DND-41 (cell line): ENCODE measurements around the gene EFR3B.

ENCODE experiments used
- ATAC-seq: fragments of 200-7000 bp; cut with Tn5 transposase; 3 replicates; pipeline ENCODE4 v1.9.1; 2021; ENCODE audit warnings: low read depth; ENCODE audit not compliant: insufficient read depth
- DNase-seq: peaks from one replicate; pipeline ENCODE4 v3.0.0-alpha.2; 2020
- H2AFZ ChIP-seq: 2 replicates; pipeline ENCODE4 v1.6.0; 2012; ENCODE audit warnings: low read depth, low read length
- H3K27ac ChIP-seq: 2 replicates; pipeline ENCODE4 v1.5.1; 2012; ENCODE audit warnings: low read length, inconsistent platforms
- H3K27me3 ChIP-seq: fragments of 200-600 bp; sonication (generic); 2 replicates; pipeline ENCODE4 v1.6.0; 2012; ENCODE audit warnings: low read length, mild to moderate bottlenecking, inconsistent platforms; ENCODE audit not compliant: insufficient read depth, poor library complexity
- H3K36me3 ChIP-seq: 2 replicates; pipeline ENCODE4 v1.5.1; 2012; ENCODE audit warnings: low read length, inconsistent platforms; ENCODE audit not compliant: insufficient read depth
- H3K4me1 ChIP-seq: 2 replicates; pipeline ENCODE4 v1.5.1; 2012; ENCODE audit warnings: mild to moderate bottlenecking, low read length; ENCODE audit not compliant: insufficient read depth
- H3K4me2 ChIP-seq: 2 replicates; pipeline ENCODE4 v1.6.0; 2012; ENCODE audit warnings: mild to moderate bottlenecking, moderate library complexity, low read length, inconsistent platforms; ENCODE audit not compliant: insufficient read depth
- H3K4me3 ChIP-seq, 2 experiments: fragments of 200-600 bp in 1 of 2; shearing (Covaris generic) in 1 of 2; 2 replicates each; pipeline ENCODE4 v1.5.1; 2012 to 2016; ENCODE audit warnings: inconsistent platforms in 2 of 2, low read length in 2 of 2, mild to moderate bottlenecking in 2 of 2, low read depth in 1 of 2, moderate library complexity in 1 of 2
- H3K79me2 ChIP-seq: 2 replicates; pipeline ENCODE4 v1.6.0; 2012; ENCODE audit warnings: low read length, inconsistent platforms; ENCODE audit not compliant: insufficient read depth
- H3K9ac ChIP-seq: 2 replicates; pipeline ENCODE4 v1.6.0; 2012; ENCODE audit warnings: low read depth, mild to moderate bottlenecking, inconsistent platforms, low read length, moderate library complexity
- H3K9me3 ChIP-seq: 2 replicates; pipeline ENCODE4 v1.5.1; 2012; ENCODE audit warnings: low read length, moderate library complexity, mild to moderate bottlenecking, inconsistent platforms; ENCODE audit not compliant: insufficient read depth, severe bottlenecking
- H4K20me1 ChIP-seq: 2 replicates; pipeline ENCODE4 v1.6.0; 2012; ENCODE audit warnings: low read length; ENCODE audit not compliant: insufficient read depth
- EZH2 ChIP-seq: IDR thresholded peaks from 3 replicates; pipeline ENCODE4 v1.6.1; 2012; ENCODE audit warnings: borderline replicate concordance, low read depth, mild to moderate bottlenecking, moderate library complexity, low read length, inconsistent platforms; ENCODE audit not compliant: severe bottlenecking
- TF ChIP-seq, protein P1 (sequence below): IDR thresholded peaks from 2 replicates; pipeline ENCODE4 v1.5.1; 2012; ENCODE audit warnings: borderline replicate concordance, low read length, moderate library complexity, mild to moderate bottlenecking; ENCODE audit not compliant: poor library complexity, severe bottlenecking; ENCODE audit errors: extremely low read depth

EFR3B gene

DNA sequence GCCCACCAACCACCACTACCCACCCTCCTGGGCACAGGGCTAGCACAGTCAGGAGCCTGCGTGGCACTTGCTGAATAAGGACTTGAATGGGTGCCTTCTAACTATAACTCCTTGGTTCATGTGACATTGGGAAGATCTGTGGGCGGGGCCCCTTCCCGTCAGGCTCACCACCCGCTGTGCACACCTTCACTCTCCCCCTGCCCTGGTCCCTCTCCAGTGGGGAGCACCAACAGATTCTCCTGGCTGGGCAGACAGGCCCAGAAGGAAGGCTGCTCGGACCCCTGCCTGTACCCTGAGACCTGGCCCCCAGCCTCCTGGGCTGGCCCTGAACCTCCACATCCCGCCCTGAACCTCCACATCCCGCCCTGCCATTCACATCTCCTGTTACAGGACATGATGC lies 159.9 kb downstream of the EFR3B start:
- H4K20me1 ChIP-seq: no peaks in the 10 kb centered on the region
- no peaks in the 10 kb centered on the region for H3K27me3 ChIP-seq
- no peak overlapping the region for H2AFZ ChIP-seq
- H3K4me3 ChIP-seq: no peak overlapping the region
- H3K27ac ChIP-seq: no peak overlapping the region
- no peak for TF ChIP-seq EZH2
- TF ChIP-seq, protein P1, sequence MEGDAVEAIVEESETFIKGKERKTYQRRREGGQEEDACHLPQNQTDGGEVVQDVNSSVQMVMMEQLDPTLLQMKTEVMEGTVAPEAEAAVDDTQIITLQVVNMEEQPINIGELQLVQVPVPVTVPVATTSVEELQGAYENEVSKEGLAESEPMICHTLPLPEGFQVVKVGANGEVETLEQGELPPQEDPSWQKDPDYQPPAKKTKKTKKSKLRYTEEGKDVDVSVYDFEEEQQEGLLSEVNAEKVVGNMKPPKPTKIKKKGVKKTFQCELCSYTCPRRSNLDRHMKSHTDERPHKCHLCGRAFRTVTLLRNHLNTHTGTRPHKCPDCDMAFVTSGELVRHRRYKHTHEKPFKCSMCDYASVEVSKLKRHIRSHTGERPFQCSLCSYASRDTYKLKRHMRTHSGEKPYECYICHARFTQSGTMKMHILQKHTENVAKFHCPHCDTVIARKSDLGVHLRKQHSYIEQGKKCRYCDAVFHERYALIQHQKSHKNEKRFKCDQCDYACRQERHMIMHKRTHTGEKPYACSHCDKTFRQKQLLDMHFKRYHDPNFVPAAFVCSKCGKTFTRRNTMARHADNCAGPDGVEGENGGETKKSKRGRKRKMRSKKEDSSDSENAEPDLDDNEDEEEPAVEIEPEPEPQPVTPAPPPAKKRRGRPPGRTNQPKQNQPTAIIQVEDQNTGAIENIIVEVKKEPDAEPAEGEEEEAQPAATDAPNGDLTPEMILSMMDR: no peak
- H3K4me2 ChIP-seq: no peak overlapping the region
- DNase-seq (no peak), ATAC-seq (no peak)
- H3K9ac ChIP-seq: no peak overlapping the region
- H3K36me3 ChIP-seq: no peaks in the 10 kb centered on the region
- peaks cover 2% of the 10 kb centered on the region for H3K4me1 ChIP-seq
- no peaks in the 10 kb centered on the region for H3K79me2 ChIP-seq
- no peaks in the 10 kb centered on the region for H3K9me3 ChIP-seq

DNA sequence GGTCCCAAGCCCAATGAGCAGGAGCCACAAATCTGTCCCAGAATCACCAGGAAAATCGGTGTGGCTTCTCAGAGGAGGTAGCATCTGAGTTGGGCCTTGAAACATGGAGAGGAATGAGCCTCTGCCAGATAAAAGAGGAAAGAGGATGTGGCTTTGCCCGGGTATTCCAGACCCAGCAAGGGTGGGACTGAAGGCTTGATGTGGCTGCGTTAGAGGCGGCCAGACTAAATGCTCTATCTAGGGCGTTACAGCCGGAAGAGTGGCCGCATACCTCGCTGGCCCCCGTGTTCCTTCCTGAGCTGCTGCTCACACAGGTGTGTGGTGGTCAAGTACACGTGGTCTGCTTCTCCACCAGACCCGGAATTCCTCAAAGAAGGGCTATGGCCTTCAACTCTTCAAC lies 160.4 kb downstream of the EFR3B start:
- no peak overlapping the region for H2AFZ ChIP-seq

DNA sequence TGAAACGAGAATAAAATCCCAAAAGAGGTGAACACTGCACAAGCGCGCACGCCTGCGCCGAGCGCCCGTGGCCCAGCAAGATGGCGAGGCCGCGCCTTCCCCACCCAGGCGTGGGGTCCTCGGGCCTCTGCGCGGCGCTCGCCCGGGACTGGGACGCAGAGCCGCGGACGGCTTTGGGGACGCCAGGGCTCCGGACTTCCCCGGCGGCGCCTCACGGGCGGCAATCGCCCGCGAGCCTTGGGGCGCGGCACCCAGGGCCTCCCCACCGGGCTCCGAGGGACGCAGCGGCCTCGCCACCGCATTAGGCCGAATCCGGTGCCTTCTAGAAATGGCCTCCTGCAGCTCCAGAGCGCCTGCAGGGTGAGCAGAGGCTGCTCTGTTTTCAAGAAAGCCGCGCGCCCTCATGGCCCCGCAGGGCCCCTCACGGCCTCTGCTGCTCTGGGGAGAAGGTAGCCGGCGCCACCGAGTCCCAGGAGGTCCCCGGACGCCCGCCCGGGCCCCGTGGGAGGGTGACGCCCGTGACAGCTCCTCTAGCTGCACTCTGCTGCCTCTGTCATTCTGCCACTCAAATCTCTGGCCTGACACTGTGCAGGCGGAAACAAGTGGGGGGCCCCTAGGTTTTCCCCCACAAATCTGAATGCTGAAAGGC lies 162.4 kb downstream of the EFR3B start:
- H3K9ac ChIP-seq: no peak overlapping the region
- no peaks in the 10 kb centered on the region for H3K36me3 ChIP-seq
- H3K27ac ChIP-seq: no peak overlapping the region
- no peak overlapping the region for H3K4me2 ChIP-seq
- no peaks in the 10 kb centered on the region for H4K20me1 ChIP-seq
- TF ChIP-seq EZH2: no peak
- TF ChIP-seq, protein P1: no peak
- DNase-seq: no peak
- no peak for ATAC-seq
- H3K4me1 ChIP-seq: peaks cover 16% of the 10 kb centered on the region
- no peaks in the 10 kb centered on the region for H3K79me2 ChIP-seq
- H3K4me3 ChIP-seq: no peak overlapping the region
- H3K27me3 ChIP-seq: no peaks in the 10 kb centered on the region
- H3K9me3 ChIP-seq: no peaks in the 10 kb centered on the region
- no peak overlapping the region for H2AFZ ChIP-seq

More for the DNA sequence above, 160.4 kb downstream of the EFR3B start:
- H3K27me3 ChIP-seq: no peaks in the 10 kb centered on the region
- no peak overlapping the region for H3K27ac ChIP-seq
- no peak overlapping the region for H3K4me2 ChIP-seq
- ATAC-seq (no peak), DNase-seq (no peak)
- no peaks in the 10 kb centered on the region for H4K20me1 ChIP-seq
- H3K9me3 ChIP-seq: no peaks in the 10 kb centered on the region
- H3K36me3 ChIP-seq: no peaks in the 10 kb centered on the region
- no peak overlapping the region for H3K4me3 ChIP-seq
- H3K79me2 ChIP-seq: no peaks in the 10 kb centered on the region
- TF ChIP-seq, protein P1: no peak
- no peak for TF ChIP-seq EZH2
- no peak overlapping the region for H3K9ac ChIP-seq
- peaks cover 6% of the 10 kb centered on the region for H3K4me1 ChIP-seq
